K562 (cell line): ENCODE results near the gene GYS1. TPM values are rescaled to one million over a fixed set of nuclear protein-coding genes. Genes with fewer than 3 reads are reported as not detected.
A peak's percentile ranks its signal among the peaks of the same experiment; 100 is the strongest.

Experiments
- ATAC-seq: fragments of 200-7000 bp; cut with Tn5 transposase; 3 replicates; pipeline ENCODE4 v1.9.1; 2020; ENCODE audit warnings: moderate library complexity
- BruUV-seq: library from RNA; stranded (reverse); fragments of 400-500 nt; replicated peaks from 2 replicates; lab custom pipeline; 2021; lab: Mats Ljungman, UMichigan
- CTCF ChIA-PET: fragments of 300-600 bp; formaldehyde crosslinking; extraction: SDS; loops from one replicate; lab custom pipeline; 2021; ENCODE audit warnings: low intra/inter-chr PET ratio; lab: Yijun Ruan, JAX
- POLR2A ChIA-PET: fragments of 300-600, 350-650 bp; sonication (Branson Sonifier 250); formaldehyde crosslinking; extraction: SDS; loops from one replicate; lab custom pipeline; 2021; ENCODE audit warnings: antibody characterized with exemption, inconsistent platforms; lab: Yijun Ruan, JAX
- DNase-seq, 4 experiments: peaks; one replicate each; pipeline versions ENCODE4 v3.0.0 to v3.0.0-alpha.2; 2011 to 2018; ENCODE audit warnings: low spot score in 3 of 4, mixed read lengths in 3 of 4; ENCODE audit errors: extremely low read depth in 1 of 4
- FAIRE-seq: peaks from 2 replicates; lab custom pipeline; 2011; peaks lifted over from hg19 to GRCh38; lab: Jason Lieb, UNC
- H2AFZ ChIP-seq: 2 replicates; pipeline ENCODE4 v1.6.0; 2011; ENCODE audit warnings: low read depth, low read length, control low read depth, inconsistent platforms
- H3K27ac ChIP-seq: fragments of 200-600 bp; 3 replicates; pipeline ENCODE4 v1.8.0; 2011; ENCODE audit warnings: low read depth, mild to moderate bottlenecking, control low read depth, inconsistent platforms, low read length, moderate library complexity, mixed read lengths; ENCODE audit errors: extremely low read depth
- H3K27me3 ChIP-seq, 2 experiments: fragments of 300-600 bp in 1 of 2; 2 replicates in 1 of 2; 3 replicates in 1 of 2; pipeline versions ENCODE4 v1.6.0 to v1.8.0; 2011; ENCODE audit warnings: inconsistent platforms in 2 of 2, low read length in 2 of 2, mild to moderate bottlenecking in 1 of 2, mixed read lengths in 1 of 2, moderate library complexity in 1 of 2; ENCODE audit not compliant: control insufficient read depth in 2 of 2, insufficient read depth in 2 of 2
- H3K36me3 ChIP-seq: fragments of 300-600 bp; 3 replicates; pipeline ENCODE4 v1.8.0; 2011; ENCODE audit warnings: mild to moderate bottlenecking, low read length, inconsistent platforms; ENCODE audit not compliant: control insufficient read depth, insufficient read depth
- H3K4me1 ChIP-seq, 2 experiments: fragments of 200-600 bp in 1 of 2; replicated peaks in 1 of 2; 2 replicates in 1 of 2; 3 replicates in 1 of 2; pipeline versions ENCODE4 v1.5.1 to v1.8.0; 2011; ENCODE audit warnings: inconsistent platforms in 2 of 2, low read length in 2 of 2, mild to moderate bottlenecking in 1 of 2, mixed read lengths in 1 of 2, moderate library complexity in 1 of 2; ENCODE audit not compliant: control insufficient read depth in 2 of 2, insufficient read depth in 2 of 2
- H3K4me2 ChIP-seq: 2 replicates; pipeline ENCODE4 v1.6.1; 2011; ENCODE audit warnings: low read length, control low read depth, inconsistent platforms, mixed read lengths; ENCODE audit not compliant: insufficient read depth
- H3K4me3 ChIP-seq: fragments of 200-600 bp; sonication (generic), shearing (Covaris generic); 2 replicates; pipeline ENCODE4 v1.5.1; 2016; ENCODE audit warnings: control low read depth, inconsistent platforms
- H3K79me2 ChIP-seq: fragments of 200-600 bp; 3 replicates; pipeline ENCODE4 v1.8.0; 2011; ENCODE audit warnings: low read length, inconsistent platforms; ENCODE audit not compliant: control insufficient read depth, insufficient read depth
- H3K9ac ChIP-seq, 2 experiments: 2 replicates each; pipeline versions ENCODE4 v1.6.0 to v1.6.1; 2011; ENCODE audit warnings: low read depth in 2 of 2, low read length in 2 of 2, control low read depth in 1 of 2, inconsistent platforms in 1 of 2, mild to moderate bottlenecking in 1 of 2, mixed read lengths in 1 of 2; ENCODE audit not compliant: insufficient read depth in 1 of 2
- H3K9me1 ChIP-seq: one replicate; pipeline ENCODE4 v1.6.0; 2011; ENCODE audit warnings: inconsistent platforms, mild to moderate bottlenecking, low read length, moderate library complexity; ENCODE audit not compliant: control insufficient read depth, insufficient read depth
- H3K9me3 ChIP-seq: replicated peaks from 2 replicates; pipeline ENCODE4 v1.5.1; 2011; ENCODE audit warnings: low read depth, low read length, inconsistent platforms; ENCODE audit not compliant: control insufficient read depth, insufficient read depth
- H4K20me1 ChIP-seq: replicated peaks from 2 replicates; pipeline ENCODE4 v1.6.1; 2011; ENCODE audit warnings: low read length, inconsistent platforms, mixed read lengths; ENCODE audit not compliant: control insufficient read depth, insufficient read depth
- BCL6 ChIP-seq: fragments of 250-450 bp; sonication (Bioruptor Pico); IDR thresholded peaks from 2 replicates; pipeline ENCODE4 v1.4.0; 2020
- CC2D1A ChIP-seq: fragments of 450-650 bp; IDR thresholded peaks from 2 replicates; pipeline ENCODE4 v1.6.1; 2017; ENCODE audit warnings: mild to moderate bottlenecking
- ESRRA ChIP-seq: fragments of 450-650 bp; IDR thresholded peaks from 2 replicates; pipeline ENCODE4 v1.6.1; 2014; ENCODE audit warnings: low read depth, mild to moderate bottlenecking, moderate library complexity, borderline replicate concordance
- POLR2A ChIP-seq: fragments of 450-650 bp; conservative IDR thresholded peaks from 2 replicates; pipeline ENCODE4 v1.6.1; 2016
- POLR2G ChIP-seq: fragments of 200-400 bp; formaldehyde crosslinking; IDR thresholded peaks from 2 replicates; pipeline ENCODE4 v1.6.1; 2017; ENCODE audit warnings: low read depth, mild to moderate bottlenecking, antibody characterized with exemption, low read length, moderate library complexity
- RBFOX2 ChIP-seq: fragments of 200-400 bp; formaldehyde crosslinking; IDR thresholded peaks from 2 replicates; pipeline ENCODE4 v1.6.1; 2017; ENCODE audit warnings: low read depth, mild to moderate bottlenecking, low read length, moderate library complexity
- TEAD1 ChIP-seq, 2 experiments: fragments of 450-650 bp in 1 of 2; sonication (generic) in 1 of 2; formaldehyde crosslinking; IDR thresholded peaks; 2 replicates each; pipeline versions ENCODE4 v1.4.0 to v1.8.0; 2020 to 2022; ENCODE audit warnings: mild to moderate bottlenecking in 2 of 2, missing genetic modification reagents in 1 of 2
- WGBS: fragments of 100-300 bp; shearing (Covaris generic); methylation state at CpG from one replicate; pipeline ENCODE4 v1.1.6; 2016; ENCODE audit warnings: low coverage, mixed read lengths; ENCODE audit not compliant: insufficient coverage; ENCODE audit errors: missing lambda C conversion rate; 5-methylcytosine and 5-hydroxymethylcytosine counted together
- in situ Hi-C: fragments of 300-500 bp; cut with MboI; formaldehyde crosslinking; loops from 4 replicates; pipeline ENCODE4 v1.15.0; 2018; ENCODE audit warnings: inconsistent platforms, mixed read lengths
- intact Hi-C: fragments of 100-400 bp; cut with micrococcal nuclease; formaldehyde crosslinking; loops from 2 replicates; pipeline ENCODE4 v1.14.2; 2022
- polyA plus RNA-seq, 8 experiments: library from polyadenylated mRNA; depleted of rRNA in 4 of 8; stranded (reverse) in 5 of 8; unstranded in 3 of 8; fragments of >200 nt; fragmentation: Nextera tagmentation in 2 of 8; fragmentation: Illumina TruSeq in 1 of 8; extraction: Ambion mirVana in 2 of 8; extraction: Trizol in 1 of 8; gene quantifications; 2 replicates each; pipeline versions ENCODE4 v1.2.1 to v1.2.3, GENCODE V29; 2011 to 2014; ENCODE audit warnings: inconsistent platforms in 1 of 8, missing spikeins in 1 of 8
- total RNA-seq, 7 experiments: library from RNA; depleted of rRNA in 6 of 7; stranded (reverse); fragments of >200 nt in 6 of 7; fragmentation: Illumina TruSeq in 2 of 7; extraction: Trizol in 2 of 7; gene quantifications; 2 replicates each; pipeline versions ENCODE4 v1.2.1 to v1.2.3, GENCODE V29; 2011 to 2021; ENCODE audit warnings: low replicate concordance in 1 of 7

GYS1 gene
- total and polyA plus RNA-seq, 9 of the 15 experiments (the other 6 are each of a cell fraction or from before 2014, with no cell fraction given), result 1.9 to 31.1 (median 15.2) TPM

DNA sequence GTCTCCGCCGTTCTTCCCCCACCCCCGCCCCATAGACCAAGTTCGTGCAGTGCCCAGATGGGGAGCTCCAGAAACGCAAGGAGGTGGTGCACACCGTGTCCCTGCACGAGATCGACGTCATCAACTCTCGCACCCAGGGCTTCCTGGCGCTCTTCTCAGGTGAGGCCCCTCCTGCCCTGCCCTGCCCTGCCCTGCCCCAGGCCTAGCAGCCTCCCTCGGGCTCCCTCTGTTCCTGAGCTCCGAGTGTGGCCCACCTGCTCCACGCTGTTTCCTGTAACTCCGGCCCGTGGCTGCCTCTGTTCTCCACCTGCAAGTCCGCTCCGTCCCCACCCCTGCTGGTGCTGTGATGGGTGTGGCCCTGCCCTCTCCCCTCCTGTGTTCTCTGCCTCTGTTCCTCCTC lies 17.3 kb upstream of the GYS1 start:
- no peaks in the 10 kb centered on the region for H3K27me3 ChIP-seq
- 0 out of 2 replicates have a peak, but pooled peaks cover 3% of the 10 kb centered on the region for H4K20me1 ChIP-seq
- TF ChIP-seq ESRRA (no peak), POLR2G (peak; percentile 44; the same call in 1 of the 2 replicates), TEAD1 (CRISPR knock-in tag; IDR thresholded peaks at IDR 0.05) (no peak), CC2D1A (no peak)
- H3K9ac ChIP-seq, result no peak overlapping the region; a peak in 1 of 4 replicates
- H3K36me3 ChIP-seq, result peaks cover 84% of the 10 kb centered on the region
- intact Hi-C loops, result no loop called here
- H2AFZ ChIP-seq, result no peak overlapping the region
- CTCF ChIA-PET, result no interaction called here
- H3K27ac ChIP-seq, result no peak overlapping the region
- no peaks in the 10 kb centered on the region for H3K9me3 ChIP-seq
- H3K4me1 ChIP-seq, result peaks cover 0 to 14% of the 10 kb centered on the region in 2 experiments; a peak in 2 of 5 replicates
- H3K79me2 ChIP-seq, result no peaks in the 10 kb centered on the region
- no peak for FAIRE-seq
- ATAC-seq, result no peak
- POLR2A ChIA-PET, result interaction anchor here (0.5 to 2.1 kb wide), 3 partner anchors 10 to 545 kb away, joined by 3 to 6 read pairs (median 3); no protein-coding TSS in a partner anchor
- H3K4me3 ChIP-seq, result no peak overlapping the region
- 79% methylated on average over 12 of the region's 18 CpGs for WGBS
- no TSS peak for BruUV-seq
- no peak overlapping the region for H3K4me2 ChIP-seq
- in situ Hi-C loops, result no loop called here
- DNase-seq, result no peak
- peaks cover 4% of the 10 kb centered on the region for H3K9me1 ChIP-seq

DNA sequence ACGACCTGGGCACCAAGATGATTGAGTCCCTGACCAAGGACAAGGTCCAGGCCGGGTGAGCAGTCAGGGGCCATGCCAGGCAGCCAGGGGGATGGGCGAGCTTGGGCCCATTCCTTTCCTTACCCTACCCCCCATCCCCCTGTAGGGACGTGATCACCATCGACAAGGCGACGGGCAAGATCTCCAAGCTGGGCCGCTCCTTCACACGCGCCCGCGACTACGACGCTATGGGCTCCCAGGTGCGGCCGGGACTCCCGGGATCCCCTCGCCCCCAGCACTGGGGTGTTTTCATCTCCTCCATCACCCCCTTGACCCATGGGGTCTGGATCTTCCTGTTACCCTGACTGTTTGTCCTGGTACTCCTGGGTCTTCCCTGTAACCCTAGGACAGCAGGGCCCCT lies 16.7 kb upstream of the GYS1 start:
- ChIA-PET CTCF (no interaction called here), POLR2A (interaction anchor here (0.5 to 2.1 kb wide), 4 partner anchors 10 to 544 kb away, joined by 3 to 6 read pairs (median 4); no protein-coding TSS in a partner anchor)
- Histone ChIP-seq H3K79me2 (no peaks in the 10 kb centered on the region), H3K9me1 (peaks cover 4% of the 10 kb centered on the region), H4K20me1 (no peaks in the 10 kb centered on the region), H3K4me2 (no peak overlapping the region), H3K4me3 (no peak overlapping the region), H3K36me3 (peaks cover 84% of the 10 kb centered on the region), H3K27me3 (no peaks in the 10 kb centered on the region), H3K9me3 (no peaks in the 10 kb centered on the region), H3K9ac (no peak overlapping the region; a peak in 1 of 4 replicates), H2AFZ (no peak overlapping the region), H3K4me1 (peaks cover 0 to 12% of the 10 kb centered on the region in 2 experiments; a peak in 2 of 5 replicates), H3K27ac (no peak overlapping the region)
- no TSS peak for BruUV-seq
- FAIRE-seq (no peak), DNase-seq (no peak), ATAC-seq (no peak)
- TF ChIP-seq POLR2A (0 out of 2 replicates have a peak, but pooled peaks have one; percentile 30), BCL6 (CRISPR knock-in tag) (no peak), RBFOX2 (peak; percentile 42)
- 95% methylated on average over 14 of the region's 18 CpGs for WGBS
- in situ Hi-C loops, result no loop called here
- intact Hi-C loops, result no loop called here
